GM12891 (cell line): ENCODE measurements around the gene HDAC2.

ENCODE experiments used
- DNase-seq: peaks from one replicate; pipeline ENCODE4 v3.0.0; 2011; ENCODE audit warnings: low spot score; ENCODE audit not compliant: insufficient read length
- FAIRE-seq: peaks from 2 replicates; lab custom pipeline; 2011; peaks lifted over from hg19 to GRCh38; lab: Jason Lieb, UNC
- PAX5 ChIP-seq: IDR thresholded peaks from 2 replicates; pipeline ENCODE4 v1.6.1; 2011; ENCODE audit warnings: low read length, moderate library complexity, mild to moderate bottlenecking; ENCODE audit not compliant: insufficient read depth, severe bottlenecking
- POLR2A ChIP-seq: IDR thresholded peaks from 2 replicates; pipeline ENCODE4 v1.6.1; 2011; ENCODE audit warnings: low read depth, low read length, control low read depth
- POLR2AphosphoS5 ChIP-seq: IDR thresholded peaks from 2 replicates; pipeline ENCODE4 v1.6.1; 2011; ENCODE audit warnings: low read depth, low read length, control low read depth
- POU2F2 ChIP-seq: IDR thresholded peaks from 2 replicates; pipeline ENCODE4 v1.6.1; 2011; ENCODE audit warnings: low read depth, mild to moderate bottlenecking, control low read depth, low read length, moderate library complexity
- SPI1 ChIP-seq: IDR thresholded peaks from 2 replicates; pipeline ENCODE4 v1.6.1; 2011; ENCODE audit warnings: low read depth, low read length, control low read depth
- TAF1 ChIP-seq: IDR thresholded peaks from 2 replicates; pipeline ENCODE4 v1.6.1; 2011; ENCODE audit warnings: low read depth, low read length, control low read depth

HDAC2 gene

DNA sequence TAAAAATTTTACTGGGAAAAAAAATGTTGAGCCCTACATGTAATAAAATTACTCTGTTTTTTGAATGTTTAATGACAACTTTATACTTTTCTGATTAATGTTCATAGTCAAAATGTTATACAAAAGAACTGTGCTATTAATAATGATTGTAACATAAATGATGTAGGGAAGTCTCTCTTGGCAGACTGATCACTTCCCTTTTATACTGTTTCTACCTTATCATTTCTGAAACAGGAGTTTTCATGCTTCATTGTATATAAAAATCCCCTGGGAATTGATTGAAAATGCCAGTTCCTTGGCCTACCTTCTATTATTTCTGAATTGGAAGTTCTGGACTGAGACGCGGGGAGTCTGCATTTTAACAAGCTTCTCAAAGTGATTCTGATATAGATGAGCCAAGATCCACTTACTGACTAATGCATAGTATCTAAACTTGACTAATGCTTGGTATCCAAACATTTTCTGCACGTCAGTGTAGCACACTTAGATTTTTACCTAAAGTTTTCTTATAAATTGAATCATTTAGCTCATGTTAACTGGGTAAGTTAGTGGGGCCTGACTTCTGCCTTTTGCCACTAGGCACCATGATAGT, 7.2 kb upstream of the HDAC2 start:
- DNase-seq (no peak), FAIRE-seq (no peak)
- TF ChIP-seq POU2F2 (no peak), POLR2A (no peak), SPI1 (peak; percentile 27; the same call in 1 of the 2 replicates)

DNA sequence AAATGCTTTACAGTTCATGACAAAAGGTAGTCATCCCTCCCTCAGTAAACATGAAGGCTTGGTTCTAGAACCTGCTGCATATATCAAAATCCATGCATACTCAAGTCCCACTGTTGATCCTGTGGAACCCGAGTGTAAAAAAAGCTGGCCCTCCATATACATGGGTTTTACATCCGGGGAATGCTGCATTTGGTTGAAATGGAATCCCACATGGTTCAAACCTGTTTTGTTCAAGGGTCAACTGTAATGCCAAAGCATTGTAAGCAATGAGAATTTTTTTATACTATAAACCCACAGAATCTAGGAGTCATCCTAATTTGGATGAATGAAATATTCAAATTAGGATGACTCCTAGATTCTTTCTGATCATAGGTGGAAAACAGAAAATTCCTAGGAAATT, 5.9 kb upstream of the HDAC2 start:
- no peak for FAIRE-seq

DNA sequence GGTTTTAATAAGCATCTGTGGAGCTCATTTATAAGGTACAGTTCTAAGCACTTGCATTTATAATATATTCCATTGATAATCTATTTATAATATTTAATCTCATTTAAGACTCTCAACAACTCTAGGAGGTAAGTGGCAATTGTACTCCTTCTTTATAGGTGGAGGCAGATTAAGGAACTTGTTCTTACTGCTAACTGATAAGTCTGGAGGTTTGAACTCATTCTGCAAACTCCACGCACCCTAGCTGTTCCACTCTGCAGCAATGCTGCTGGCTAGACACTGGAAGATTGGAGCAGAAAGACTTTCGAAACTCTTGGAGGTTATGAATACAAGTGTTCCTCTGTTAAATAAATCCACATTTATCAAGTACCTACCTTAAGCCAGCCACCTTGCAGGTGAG, 793 bp upstream of the HDAC2 start:
- FAIRE-seq (no peak), DNase-seq (no peak)
- TF ChIP-seq TAF1, result no peak
- TF ChIP-seq POU2F2, result no peak
- no peak for TF ChIP-seq PAX5
- no peak for TF ChIP-seq SPI1
- TF ChIP-seq POLR2A, result no peak

More for the DNA sequence above, 5.9 kb upstream of the HDAC2 start:
- DNase-seq, result no peak
- TF ChIP-seq TAF1 (no peak), PAX5 (no peak), POLR2AphosphoS5 (no peak), SPI1 (no peak), POU2F2 (no peak), POLR2A (no peak)

DNA sequence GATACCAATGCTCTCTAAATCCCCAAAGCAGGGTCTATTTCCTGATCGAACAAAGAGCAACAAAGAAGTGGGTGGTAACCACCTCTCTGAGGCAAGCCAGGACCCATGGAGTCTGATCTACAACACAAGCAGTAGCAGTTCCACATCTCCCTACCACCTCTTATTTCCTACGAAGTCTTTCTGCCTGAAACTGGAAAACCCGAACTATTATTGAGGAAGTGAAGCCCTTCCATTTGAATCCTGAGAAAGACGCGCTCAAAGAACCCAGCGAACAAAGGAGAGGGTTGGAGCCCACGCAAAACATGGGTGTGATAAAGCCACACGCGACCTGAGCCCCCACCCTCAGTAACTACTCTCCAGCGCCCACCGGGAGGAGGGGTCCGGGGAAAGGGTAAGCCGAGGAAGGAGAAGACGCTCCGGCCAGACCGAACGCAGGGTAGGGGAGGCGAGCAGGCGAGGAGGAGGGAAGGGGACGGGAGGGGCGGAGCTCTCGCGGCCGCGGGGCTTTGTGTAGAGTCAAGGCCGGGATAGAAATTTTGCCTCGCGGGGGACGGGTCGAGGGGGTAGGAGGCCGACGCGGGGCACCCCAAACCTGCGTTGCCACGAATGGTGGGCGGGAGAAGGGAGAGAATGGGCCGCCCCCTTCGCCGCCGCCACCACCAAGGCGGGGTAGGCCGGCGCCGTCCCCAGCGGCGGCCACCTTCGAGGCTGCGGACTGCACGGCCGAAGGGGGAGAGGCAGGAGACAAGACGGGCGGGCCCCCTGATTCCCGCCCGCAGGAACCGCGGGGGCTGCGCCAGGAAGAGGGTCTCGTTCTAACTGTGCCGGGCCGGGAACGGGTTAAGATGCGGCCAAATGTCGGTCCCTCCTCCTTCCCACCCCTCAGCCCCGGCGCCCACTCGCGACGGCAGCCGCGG, 802 bp downstream of the HDAC2 start:
- DNase-seq (peak; percentile 32), FAIRE-seq (peak; percentile 72)

DNA sequence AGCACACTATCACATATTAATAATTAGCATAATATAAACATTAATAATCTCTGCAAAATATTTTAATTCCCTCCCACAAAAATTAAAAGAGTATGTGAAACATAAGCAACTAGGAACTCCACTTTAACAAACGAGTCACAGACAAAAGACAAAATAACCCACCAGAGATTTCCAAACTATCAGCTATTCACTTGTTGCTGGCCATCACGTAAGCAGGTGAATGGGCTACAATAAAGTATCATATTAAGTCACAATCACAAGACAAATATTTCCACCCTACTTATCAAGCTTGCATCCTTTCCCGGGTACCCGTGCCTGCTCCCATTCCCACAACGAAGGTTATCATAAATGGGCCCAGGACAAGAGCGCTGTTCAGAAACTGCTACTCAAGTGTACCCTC, 2.5 kb downstream of the HDAC2 start:
- no peak for DNase-seq
- no peak for FAIRE-seq
- TF ChIP-seq POU2F2 (no peak), TAF1 (no peak), POLR2A (no peak), SPI1 (no peak), PAX5 (no peak), POLR2AphosphoS5 (no peak)

More for the DNA sequence above, 802 bp downstream of the HDAC2 start:
- TF ChIP-seq POLR2A (no peak; the same call in 1 of the 2 replicates), POLR2AphosphoS5 (no peak), SPI1 (peak; percentile 67; the same call in 1 of the 2 replicates)

DNA sequence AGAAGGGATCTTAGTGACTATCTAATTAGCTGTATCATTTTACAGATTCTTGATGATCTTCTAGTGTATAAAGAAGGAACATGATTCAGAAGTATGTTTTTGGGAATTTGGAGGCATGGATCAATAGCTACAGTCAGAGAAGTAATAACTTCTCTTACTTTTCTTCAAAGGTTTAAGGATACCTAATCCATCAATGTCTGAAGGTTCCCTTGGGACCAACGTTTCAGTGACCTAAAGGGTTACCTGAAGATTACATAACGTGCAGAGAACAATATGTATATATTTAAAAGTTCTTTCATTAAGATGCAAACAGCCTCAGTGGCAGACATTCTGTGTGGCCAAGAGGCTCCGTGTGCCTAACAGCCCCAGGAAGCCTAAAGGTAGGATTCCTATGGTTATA, 3.2 kb downstream of the HDAC2 start:
- TF ChIP-seq POLR2AphosphoS5 (no peak), PAX5 (no peak), SPI1 (no peak), POLR2A (no peak), TAF1 (no peak), POU2F2 (no peak)
- DNase-seq, result no peak
- no peak for FAIRE-seq

DNA sequence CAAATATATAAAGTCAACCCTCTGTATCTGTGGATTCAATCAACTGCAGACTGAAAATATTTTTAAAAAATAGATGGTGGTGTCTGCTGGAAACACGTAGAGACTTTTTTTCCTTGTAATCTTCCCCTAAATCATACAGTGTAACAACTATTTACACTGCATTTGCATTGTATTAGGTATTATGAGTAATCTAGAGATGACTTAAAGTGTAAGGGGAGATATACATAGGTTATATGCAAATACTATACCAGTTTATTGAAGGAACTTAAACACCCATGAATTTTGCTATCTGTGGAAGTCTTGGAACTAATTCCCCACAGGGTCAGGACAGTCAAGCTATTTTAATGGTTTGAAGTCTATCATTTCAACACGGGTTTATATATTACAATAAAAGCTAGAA, 10.2 kb downstream of the HDAC2 start:
- DNase-seq (no peak), FAIRE-seq (no peak)
- TF ChIP-seq SPI1 (no peak), POLR2A (no peak), POLR2AphosphoS5 (no peak), TAF1 (no peak), PAX5 (no peak), POU2F2 (no peak)

DNA sequence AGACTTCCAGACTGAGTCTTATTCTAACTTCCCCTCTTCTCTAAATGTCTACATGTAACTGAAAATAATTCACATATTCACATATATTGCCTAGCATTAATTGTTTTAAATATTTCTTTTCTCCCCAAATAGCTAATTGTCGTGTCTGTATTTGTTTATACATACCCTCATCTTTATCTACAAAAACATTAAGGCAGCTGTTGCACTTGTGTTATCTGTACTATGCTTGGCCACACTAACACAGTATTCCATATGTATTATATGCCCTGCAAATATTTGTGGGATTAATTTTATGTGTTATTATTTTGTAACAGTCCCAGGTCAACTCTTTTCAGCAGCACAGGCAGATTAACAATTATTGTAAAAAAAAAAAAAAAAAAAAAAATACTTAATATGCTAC, 11.7 kb downstream of the HDAC2 start:
- FAIRE-seq (no peak), DNase-seq (no peak)
- TF ChIP-seq POLR2A (no peak), PAX5 (no peak), TAF1 (no peak), SPI1 (no peak), POU2F2 (no peak), POLR2AphosphoS5 (no peak)

DNA sequence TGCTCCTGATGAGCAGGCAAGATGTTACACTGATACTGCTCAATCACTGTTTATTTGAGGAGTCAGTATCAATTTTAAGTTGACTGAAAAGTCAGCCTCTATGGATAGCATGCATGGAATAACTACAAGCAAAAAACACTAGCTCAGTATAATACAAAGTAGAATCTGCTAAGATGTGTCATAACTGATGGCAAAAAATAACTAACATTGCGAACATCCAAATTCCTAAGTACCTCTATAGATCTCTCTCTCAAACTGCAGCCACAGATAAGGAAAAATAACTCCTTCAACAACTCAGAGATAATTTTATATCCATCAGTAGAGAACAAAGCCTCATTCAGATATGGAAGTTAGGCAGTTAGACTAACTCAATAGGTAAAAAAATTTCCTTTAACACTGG, 16.3 kb downstream of the HDAC2 start:
- DNase-seq (no peak), FAIRE-seq (no peak)
- TF ChIP-seq POLR2A (no peak), POU2F2 (no peak), PAX5 (no peak), SPI1 (no peak), TAF1 (no peak), POLR2AphosphoS5 (no peak)

DNA sequence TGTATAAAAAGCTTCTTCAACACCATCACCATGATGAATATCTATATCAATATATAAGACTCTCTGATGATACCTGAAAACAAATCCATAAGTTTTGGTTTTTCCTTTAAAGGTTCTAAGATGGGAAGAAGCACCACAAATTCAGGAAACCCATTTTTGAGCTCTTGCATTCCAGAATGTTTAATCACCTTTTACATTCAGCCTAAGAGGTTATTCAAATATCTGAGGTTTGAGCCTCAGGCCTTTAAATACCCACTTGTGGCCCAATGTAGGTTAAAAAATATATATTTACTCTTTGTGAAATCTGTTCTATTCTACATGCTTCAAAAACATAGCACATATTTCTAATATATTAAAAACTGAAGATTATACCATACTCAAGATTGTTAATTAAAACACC, 17.6 kb downstream of the HDAC2 start:
- TF ChIP-seq POLR2AphosphoS5 (no peak), SPI1 (no peak), POU2F2 (no peak), POLR2A (no peak), TAF1 (no peak), PAX5 (no peak)
- FAIRE-seq, result no peak

More for the DNA sequence above, 17.6 kb downstream of the HDAC2 start:
- DNase-seq, result no peak
